Calu3 (cell line): ENCODE results near the gene ZNF546. TPM values are rescaled to one million over a fixed set of nuclear protein-coding genes. Genes with fewer than 3 reads are reported as not detected.

Experiments used
- BruUV-seq: library from RNA; stranded (reverse); fragments of 400-500 nt; replicated peaks from 2 replicates; lab custom pipeline; 2021; lab: Mats Ljungman, UMichigan
- CTCF ChIA-PET: fragments of 300-600 bp; sonication (Branson Sonifier 250); formaldehyde crosslinking; loops from one replicate; lab custom pipeline; 2022; ENCODE audit warnings: antibody characterized with exemption; lab: Charles Lee
- DNase-seq: peaks from one replicate; pipeline ENCODE4 v3.0.0; 2022
- H3K27ac Mint-ChIP-seq: one replicate; pipeline ENCODE4 v1.8.0; 2022; ENCODE audit warnings: mixed read lengths; ENCODE audit not compliant: unreplicated experiment
- H3K27me3 Mint-ChIP-seq: one replicate; pipeline ENCODE4 v1.8.0; 2022; ENCODE audit warnings: mixed read lengths; ENCODE audit not compliant: unreplicated experiment
- H3K36me3 Mint-ChIP-seq: one replicate; pipeline ENCODE4 v1.8.0; 2022; ENCODE audit warnings: mild to moderate bottlenecking, moderate library complexity, mixed read lengths; ENCODE audit not compliant: insufficient read depth, unreplicated experiment
- H3K4me1 Mint-ChIP-seq: one replicate; pipeline ENCODE4 v1.8.0; 2022; ENCODE audit warnings: mild to moderate bottlenecking, low read depth, mixed read lengths; ENCODE audit not compliant: unreplicated experiment
- H3K4me3 Mint-ChIP-seq: one replicate; pipeline ENCODE4 v1.8.0; 2022; ENCODE audit warnings: mild to moderate bottlenecking, low read depth, moderate library complexity, mixed read lengths; ENCODE audit not compliant: unreplicated experiment
- H3K9me3 Mint-ChIP-seq: one replicate; pipeline ENCODE4 v1.8.0; 2022; ENCODE audit warnings: low read depth, mixed read lengths; ENCODE audit not compliant: unreplicated experiment
- intact Hi-C: fragments of 100-400 bp; cut with micrococcal nuclease; formaldehyde crosslinking; loops from one replicate; pipeline ENCODE4 v1.10.0; 2022; ENCODE audit not compliant: unreplicated experiment
- total RNA-seq: library from RNA; stranded (reverse); gene quantifications from 2 replicates; pipeline ENCODE4 v1.2.3, GENCODE V29; 2022
- TF ChIP-seq, protein P1 (sequence below): fragments of 200-600 bp; IDR thresholded peaks from one replicate; pipeline ENCODE4 v1.8.0; 2022; ENCODE audit warnings: antibody characterized with exemption; ENCODE audit not compliant: unreplicated experiment

ZNF546 gene
- total RNA-seq, 1 experiment from 2014 or later, result 4.7 TPM

GRCh38 chr19:39969681-39970424 is 27.0 kb upstream of the ZNF546 start:
- Mint-ChIP-seq H3K27me3 (no peaks in the 10 kb centered on the region), H3K9me3 (peaks cover 2% of the 10 kb centered on the region), H3K27ac (peak overlapping the region; percentile 87), H3K36me3 (peaks cover 57% of the 10 kb centered on the region), H3K4me1 (peaks cover 39% of the 10 kb centered on the region), H3K4me3 (peak overlapping the region; percentile 99)
- BruUV-seq, result no TSS peak
- TF ChIP-seq, protein P1, sequence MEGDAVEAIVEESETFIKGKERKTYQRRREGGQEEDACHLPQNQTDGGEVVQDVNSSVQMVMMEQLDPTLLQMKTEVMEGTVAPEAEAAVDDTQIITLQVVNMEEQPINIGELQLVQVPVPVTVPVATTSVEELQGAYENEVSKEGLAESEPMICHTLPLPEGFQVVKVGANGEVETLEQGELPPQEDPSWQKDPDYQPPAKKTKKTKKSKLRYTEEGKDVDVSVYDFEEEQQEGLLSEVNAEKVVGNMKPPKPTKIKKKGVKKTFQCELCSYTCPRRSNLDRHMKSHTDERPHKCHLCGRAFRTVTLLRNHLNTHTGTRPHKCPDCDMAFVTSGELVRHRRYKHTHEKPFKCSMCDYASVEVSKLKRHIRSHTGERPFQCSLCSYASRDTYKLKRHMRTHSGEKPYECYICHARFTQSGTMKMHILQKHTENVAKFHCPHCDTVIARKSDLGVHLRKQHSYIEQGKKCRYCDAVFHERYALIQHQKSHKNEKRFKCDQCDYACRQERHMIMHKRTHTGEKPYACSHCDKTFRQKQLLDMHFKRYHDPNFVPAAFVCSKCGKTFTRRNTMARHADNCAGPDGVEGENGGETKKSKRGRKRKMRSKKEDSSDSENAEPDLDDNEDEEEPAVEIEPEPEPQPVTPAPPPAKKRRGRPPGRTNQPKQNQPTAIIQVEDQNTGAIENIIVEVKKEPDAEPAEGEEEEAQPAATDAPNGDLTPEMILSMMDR, result no peak
- intact Hi-C loops, result loop anchor here (1.0 to 5.0 kb wide), 4 partner anchors 26 to 178 kb away; no protein-coding TSS in a partner anchor
- CTCF ChIA-PET, result interaction anchor here (0.5 to 2.5 kb wide), 23 partner anchors 9 to 1705 kb away, joined by 3 to 34 read pairs (median 9); partner anchors contain the start of genes DYRK1B, FBL, ZNF546 and ZNF780A
- no peak for DNase-seq

GRCh38 chr19:39970425-39970674 is 26.5 kb upstream of the ZNF546 start:
- TF ChIP-seq, protein P1, result no peak
- Mint-ChIP-seq H3K36me3 (peaks cover 62% of the 10 kb centered on the region), H3K4me3 (peak overlapping the region; percentile 99), H3K4me1 (peaks cover 39% of the 10 kb centered on the region), H3K27me3 (no peaks in the 10 kb centered on the region), H3K9me3 (peaks cover 2% of the 10 kb centered on the region), H3K27ac (peak overlapping the region; percentile 87)
- no peak for DNase-seq
- intact Hi-C loops, result loop anchor here (1.0 to 5.0 kb wide), 4 partner anchors 26 to 178 kb away; no protein-coding TSS in a partner anchor
- BruUV-seq, result TSS peak; percentile 90
- CTCF ChIA-PET, result interaction anchor here (0.7 to 2.5 kb wide), 21 partner anchors 9 to 206 kb away, joined by 3 to 34 read pairs (median 9); partner anchors contain the start of genes DYRK1B, FBL, ZNF546 and ZNF780A

DNA sequence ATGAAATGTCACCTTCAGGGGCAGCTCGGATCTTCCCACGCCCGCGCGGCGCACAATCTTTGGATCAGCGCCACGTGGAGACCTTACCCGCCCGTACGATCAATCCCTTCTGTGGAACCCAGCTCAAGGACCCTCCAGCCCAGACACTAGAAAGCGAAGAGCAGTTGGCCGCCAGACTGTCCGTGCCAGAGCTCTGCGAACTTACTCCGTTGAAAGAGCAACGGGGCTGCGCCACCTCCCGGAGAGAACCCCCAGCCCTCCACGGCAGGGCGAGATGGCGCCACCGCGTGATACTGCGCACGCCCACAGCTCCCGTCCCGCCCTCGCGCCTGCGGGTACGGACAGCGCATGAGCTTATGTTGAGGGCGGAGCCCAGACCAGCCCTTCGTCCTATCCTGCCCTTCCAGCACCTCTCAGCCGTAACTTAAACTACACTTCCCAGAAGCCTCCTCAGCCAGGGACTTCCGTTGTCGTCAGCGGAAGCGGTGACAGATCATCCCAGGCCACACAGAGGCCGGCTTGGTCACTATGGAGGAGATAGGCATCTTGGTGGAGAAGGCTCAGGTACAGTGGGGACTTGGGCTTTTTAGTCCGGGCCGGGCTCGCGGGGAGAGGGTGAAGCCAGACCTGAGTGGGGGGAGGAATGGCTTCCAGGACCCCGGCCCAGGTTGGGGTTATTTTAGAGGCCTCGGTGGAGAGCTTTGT is 26.0 kb upstream of the ZNF546 start, which contains the start of gene PSMC4:
Gene PSMC4 (plus strand): TSS at position 491 of the 705 bp plus-strand sequence. CDS start 38 bp downstream, at position 529.
- intact Hi-C loops, result loop anchor here (1.0 to 5.0 kb wide), 4 partner anchors 27 to 179 kb away; no protein-coding TSS in a partner anchor
- Mint-ChIP-seq H3K9me3 (peaks cover 6% of the 10 kb centered on the region), H3K36me3 (peaks cover 66% of the 10 kb centered on the region), H3K27ac (peak within 1 kb of the TSS; percentile 87), H3K4me3 (peak within 1 kb of the TSS; percentile 99), H3K27me3 (no peaks in the 10 kb centered on the region), H3K4me1 (peaks cover 39% of the 10 kb centered on the region)
- no TSS peak for BruUV-seq
- peak; percentile 100 for DNase-seq
- TF ChIP-seq, protein P1, result peak; percentile 77
- CTCF ChIA-PET, result interaction anchor here (0.7 to 2.5 kb wide), 22 partner anchors 10 to 1173 kb away, joined by 3 to 34 read pairs (median 9); partner anchors contain the start of genes DYRK1B, FBL, ZNF546 and ZNF780A

GRCh38 chr19:39971380-39972035 is 25.4 kb upstream of the ZNF546 start:
- no TSS peak for BruUV-seq
- Mint-ChIP-seq H3K4me1 (peaks cover 39% of the 10 kb centered on the region), H3K36me3 (peaks cover 71% of the 10 kb centered on the region), H3K27ac (peak overlapping the region; percentile 87), H3K27me3 (no peaks in the 10 kb centered on the region), H3K9me3 (peaks cover 6% of the 10 kb centered on the region), H3K4me3 (peak overlapping the region; percentile 99)
- no peak for DNase-seq
- TF ChIP-seq, protein P1, result no peak
- CTCF ChIA-PET, result interaction anchor here (0.6 to 2.5 kb wide), 18 partner anchors 10 to 1173 kb away, joined by 3 to 34 read pairs (median 10); partner anchors contain the start of genes DYRK1B, FBL, ZNF546 and ZNF780A
- intact Hi-C loops, result loop anchor here (2.0 to 5.0 kb wide), 3 partner anchors 59 to 179 kb away; no protein-coding TSS in a partner anchor
